HG02981 (cell line): ENCODE results near the gene TMEM106B.
"Not testable (repeated sequence)": the region's sequence is repeated elsewhere in the genome, so short reads cannot be mapped to it uniquely, and the experiment has no call there.

Source experiments
- ATAC-seq: cut with Tn5 transposase; IDR thresholded peaks from one replicate; pipeline ENCODE4 v1.9.1; 2021; ENCODE audit warnings: mild to moderate bottlenecking, moderate library complexity; ENCODE audit not compliant: unreplicated experiment

TMEM106B gene

GRCh38 chr7:12211054-12211710, at the start of gene TMEM106B:
TMEM106B (plus strand) TSS chr7:12211294; CDS start chr7:12214811, 3,517 bp downstream.
- peak; percentile 97 for ATAC-seq

GRCh38 chr7:12162415-12163113, 48.5 kb upstream of the TMEM106B start:
- ATAC-seq, result no peak

- ATAC-seq, result not testable (repeated sequence)
Observed at GRCh38 chr7:12168065-12168464, 43.0 kb upstream of the TMEM106B start.

- not testable (repeated sequence) for ATAC-seq
Observed at GRCh38 chr7:12169981-12170820, 40.9 kb upstream of the TMEM106B start.

- no peak for ATAC-seq
Observed at GRCh38 chr7:12173671-12174070, 37.4 kb upstream of the TMEM106B start.

- no peak for ATAC-seq
Observed at GRCh38 chr7:12174931-12175330, 36.2 kb upstream of the TMEM106B start.

- ATAC-seq, result no peak
Observed at GRCh38 chr7:12178317-12178716, 32.8 kb upstream of the TMEM106B start.

- no peak for ATAC-seq
Observed at GRCh38 chr7:12194426-12194825, 16.7 kb upstream of the TMEM106B start.

- no peak for ATAC-seq
Observed at GRCh38 chr7:12196386-12196785, 14.7 kb upstream of the TMEM106B start.

- no peak for ATAC-seq
Observed at GRCh38 chr7:12199363-12199762, 11.7 kb upstream of the TMEM106B start.

GRCh38 chr7:12207046-12207445, 4.0 kb upstream of the TMEM106B start:
- ATAC-seq, result no peak

- ATAC-seq, result no peak
Observed at GRCh38 chr7:12209221-12209620, 1.9 kb upstream of the TMEM106B start.

- peak; percentile 33 for ATAC-seq
Observed at GRCh38 chr7:12210179-12211053, 678 bp upstream of the TMEM106B start.

- no peak for ATAC-seq
Observed at GRCh38 chr7:12211711-12212485, 804 bp downstream of the TMEM106B start.

- no peak for ATAC-seq
Observed at GRCh38 chr7:12217311-12217710, 6.2 kb downstream of the TMEM106B start.

- no peak for ATAC-seq
Observed at GRCh38 chr7:12220389-12221046, 9.4 kb downstream of the TMEM106B start.

- ATAC-seq, result no peak
Observed at GRCh38 chr7:12221414-12221813, 10.3 kb downstream of the TMEM106B start.

GRCh38 chr7:12222889-12223579, 11.9 kb downstream of the TMEM106B start:
- ATAC-seq, result peak; percentile 97

GRCh38 chr7:12225017-12225416, 13.9 kb downstream of the TMEM106B start:
- not testable (repeated sequence) for ATAC-seq
